ENCODE data around the gene FARP2.
"Not testable (repeated sequence)": the region's sequence is repeated elsewhere in the genome, so short reads cannot be mapped to it uniquely, and the experiment has no call there.

FARP2 gene

DNA sequence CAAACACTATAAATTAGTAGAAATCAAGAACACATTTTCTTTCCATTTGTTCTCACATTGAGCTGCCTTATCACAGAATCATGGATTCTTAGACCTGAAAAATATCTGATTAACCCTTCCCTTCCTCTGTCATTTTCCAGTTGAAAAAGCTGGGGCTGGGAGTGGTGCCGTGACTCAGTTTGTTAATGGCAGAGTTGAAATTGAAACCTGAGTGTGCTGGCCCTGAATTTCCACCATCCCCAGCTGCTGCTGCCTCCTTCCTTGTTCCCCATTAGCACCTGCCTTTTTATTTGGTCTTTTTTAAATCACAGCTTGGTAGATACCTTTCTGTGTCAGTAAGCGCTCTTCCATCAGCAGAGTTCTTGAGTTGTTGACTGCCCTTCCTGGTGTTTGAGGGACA lies 10.6 kb downstream of the FARP2 start:
- no peak for DNase-seq

DNA sequence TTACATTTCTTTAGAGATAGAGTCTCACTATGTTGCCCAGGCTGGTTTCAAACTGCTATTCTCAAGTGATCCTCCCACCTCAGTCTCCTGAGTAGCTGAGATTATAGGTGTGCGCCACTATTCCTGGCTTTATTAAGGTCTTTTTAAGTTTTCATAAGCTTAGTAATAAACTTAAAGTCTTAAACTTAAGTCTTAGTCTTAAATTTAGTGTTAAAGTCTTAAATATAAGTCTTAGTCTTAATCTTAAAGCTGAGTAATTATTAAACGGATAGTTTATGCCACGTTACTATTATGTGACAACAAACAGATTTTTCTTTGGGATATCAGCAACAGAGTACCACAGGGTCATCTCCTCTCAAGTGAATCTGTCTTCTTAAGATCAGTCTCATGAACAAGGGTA lies 12.6 kb downstream of the FARP2 start:
- no peak for DNase-seq

DNA sequence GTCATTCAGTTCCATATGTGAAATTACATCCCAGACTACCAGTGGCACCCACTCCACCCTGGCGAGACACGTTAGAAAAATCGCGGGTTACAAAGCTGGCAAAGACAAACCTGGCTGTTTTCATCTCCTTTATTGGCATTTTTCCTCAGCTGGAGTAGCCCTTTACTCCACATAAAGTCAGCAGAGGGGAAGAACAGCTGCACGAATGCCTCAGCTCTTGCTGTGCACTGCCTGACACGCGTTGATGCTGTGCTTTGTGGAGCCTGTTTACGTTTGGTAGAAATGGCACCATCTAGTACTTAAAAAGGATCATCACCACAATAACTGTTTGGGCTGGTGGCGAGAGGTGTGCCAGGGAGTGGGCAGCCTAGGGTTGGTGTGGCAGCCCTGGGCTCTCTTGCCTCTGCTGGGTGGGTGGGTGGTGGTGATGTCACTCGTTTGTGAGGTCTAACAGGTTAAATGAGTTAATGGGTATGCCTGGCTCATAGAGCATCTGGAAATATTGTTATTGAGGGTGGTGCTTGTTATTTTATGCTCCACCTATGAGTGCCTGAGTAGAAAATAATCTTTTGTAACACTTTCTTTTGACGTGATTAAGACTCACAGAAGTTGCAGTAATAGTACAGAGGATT lies 16.4 kb downstream of the FARP2 start:
- DNase-seq: no peak

DNA sequence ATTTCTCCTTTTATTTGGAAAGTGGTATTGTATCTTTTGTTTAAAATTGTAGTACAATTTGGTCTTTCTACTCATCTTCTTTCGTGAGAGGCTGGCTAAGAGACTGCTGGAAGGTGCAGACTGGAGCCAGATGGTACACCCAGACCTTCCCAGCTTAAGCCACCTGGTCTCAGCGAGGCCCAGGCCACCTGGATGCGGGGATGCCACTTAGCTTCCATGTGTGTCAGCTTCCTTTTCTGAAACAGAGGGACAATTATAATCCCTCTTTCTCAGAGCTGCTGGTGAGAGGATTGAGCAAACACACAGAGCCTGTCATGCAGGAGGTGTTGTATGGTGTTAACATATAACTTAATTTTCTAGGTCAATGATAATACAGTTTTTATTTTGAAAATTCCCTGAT lies 17.4 kb downstream of the FARP2 start:
- DNase-seq: no peak

DNA sequence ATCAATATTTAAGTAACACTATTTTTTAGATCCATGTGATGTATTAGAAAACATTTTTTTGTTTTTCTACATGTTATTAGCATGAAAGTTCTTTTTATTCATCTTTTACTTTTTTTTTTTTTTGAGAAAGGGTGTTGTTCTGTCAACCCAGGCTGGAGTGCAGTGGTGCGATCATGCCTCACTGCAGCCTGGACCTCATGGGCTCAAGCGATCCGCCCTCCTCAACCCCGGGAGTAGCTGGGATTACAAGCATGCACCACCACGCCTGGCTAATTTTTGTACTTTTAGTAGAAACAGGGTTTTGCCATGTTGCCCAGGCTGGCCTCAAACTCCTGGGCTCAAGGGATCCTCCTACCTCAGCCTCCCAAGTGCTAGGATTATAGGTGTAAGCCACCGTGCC lies 17.8 kb downstream of the FARP2 start:
- not testable (repeated sequence) for DNase-seq

DNA sequence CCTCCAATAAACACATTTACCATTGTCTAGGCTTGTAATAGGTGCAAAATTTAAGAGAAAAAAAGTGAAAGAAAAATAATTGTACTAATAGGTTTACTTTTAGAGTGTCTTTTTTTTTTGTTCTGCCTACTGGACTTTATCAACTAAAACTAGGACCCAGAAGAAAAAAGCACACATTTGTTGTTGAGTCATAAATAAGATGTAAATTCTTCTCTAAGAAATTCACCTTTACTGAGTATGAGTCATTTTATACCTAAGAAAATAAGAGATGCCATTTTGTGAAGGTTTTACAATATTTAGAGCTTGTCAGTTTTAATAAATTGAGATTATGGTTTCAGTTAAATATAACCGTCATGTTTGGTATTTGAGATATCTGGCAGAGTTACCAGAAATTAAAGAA lies 19.2 kb downstream of the FARP2 start:
- no peak for DNase-seq

DNA sequence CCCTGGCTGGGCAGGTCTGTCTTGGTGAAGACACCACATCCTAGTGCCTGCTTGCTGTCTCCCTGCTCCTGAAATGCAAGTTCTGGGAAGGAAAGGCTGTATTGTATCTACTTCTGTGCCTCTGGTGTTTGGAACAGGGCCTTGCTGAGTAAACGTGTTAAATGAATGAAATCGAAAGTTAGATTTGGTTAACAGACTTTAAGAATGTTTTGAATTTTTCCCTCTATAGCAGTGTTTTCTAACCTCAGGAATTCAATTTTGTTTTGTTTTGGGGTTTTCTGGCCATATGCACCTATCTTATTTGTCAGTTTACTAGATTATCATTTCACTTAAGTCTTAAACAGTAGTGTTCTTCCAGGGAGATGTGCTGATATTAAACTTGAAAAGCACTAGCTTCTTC lies 20.7 kb downstream of the FARP2 start:
- no peak for DNase-seq

DNA sequence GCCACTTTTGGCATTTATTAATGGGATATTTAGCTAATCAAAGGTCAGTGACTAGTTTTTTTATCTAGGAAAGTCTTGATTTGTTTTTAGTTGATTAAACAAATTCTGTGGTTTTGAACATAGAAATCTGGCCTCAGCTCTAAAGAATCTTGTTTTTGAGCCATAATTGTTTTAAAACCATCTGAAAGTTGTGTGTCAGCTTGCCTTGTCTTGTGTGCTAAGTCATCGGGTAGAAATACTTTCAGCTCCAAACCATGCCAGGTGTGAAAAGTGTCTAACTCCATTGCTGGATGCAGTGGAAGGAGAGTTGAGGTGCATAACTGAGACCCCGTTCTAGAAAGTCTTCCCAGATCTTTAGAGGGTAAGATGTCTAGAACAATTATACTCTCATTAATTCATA lies 22.7 kb downstream of the FARP2 start:
- DNase-seq: no peak

DNA sequence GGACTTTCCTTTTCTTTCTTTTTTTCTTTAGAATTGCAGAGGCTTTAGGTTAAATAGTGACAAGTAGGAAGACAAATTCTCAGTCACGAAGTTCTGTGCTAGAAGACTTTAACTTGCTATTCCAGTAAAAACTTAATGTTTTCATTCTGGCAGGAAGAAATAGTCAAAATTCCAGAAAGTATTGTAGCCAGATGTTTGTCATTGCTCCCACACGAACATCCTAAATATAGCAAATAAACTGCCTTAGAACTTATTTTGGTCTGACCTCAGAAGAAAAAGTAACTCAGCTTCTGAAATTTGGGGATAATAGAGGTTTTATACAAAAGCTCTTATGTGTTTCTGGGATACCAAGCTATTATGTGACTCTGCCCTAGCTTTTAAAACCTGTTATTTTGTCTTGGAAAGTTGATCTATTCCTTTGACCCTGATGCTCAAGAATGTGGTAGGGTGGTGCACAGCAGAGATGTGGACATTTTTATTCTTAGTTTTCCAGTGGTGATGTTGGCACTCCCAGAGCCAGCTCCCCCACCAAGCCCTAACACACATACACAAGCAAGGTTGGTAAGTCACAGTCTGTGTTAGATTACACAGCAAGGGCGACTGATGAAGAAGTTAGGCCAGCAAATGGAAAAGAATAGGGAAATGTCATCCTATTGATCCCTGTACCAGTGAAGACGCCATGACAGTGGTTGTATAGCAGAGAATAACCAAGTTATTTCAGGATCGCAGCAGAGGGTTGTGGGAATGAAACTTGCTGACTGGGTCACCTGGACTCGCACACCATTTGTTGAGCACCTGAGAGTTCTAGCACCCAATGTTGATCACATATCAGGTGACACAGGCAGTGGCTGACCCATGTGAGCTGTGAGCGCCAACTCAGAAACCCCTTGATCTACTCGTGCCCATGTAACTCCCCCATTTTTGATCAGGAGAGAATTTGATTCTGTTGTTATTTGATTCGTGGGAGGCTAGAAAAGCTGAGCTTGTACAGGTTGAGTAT lies 23.7 kb downstream of the FARP2 start:
- DNase-seq: no peak

DNA sequence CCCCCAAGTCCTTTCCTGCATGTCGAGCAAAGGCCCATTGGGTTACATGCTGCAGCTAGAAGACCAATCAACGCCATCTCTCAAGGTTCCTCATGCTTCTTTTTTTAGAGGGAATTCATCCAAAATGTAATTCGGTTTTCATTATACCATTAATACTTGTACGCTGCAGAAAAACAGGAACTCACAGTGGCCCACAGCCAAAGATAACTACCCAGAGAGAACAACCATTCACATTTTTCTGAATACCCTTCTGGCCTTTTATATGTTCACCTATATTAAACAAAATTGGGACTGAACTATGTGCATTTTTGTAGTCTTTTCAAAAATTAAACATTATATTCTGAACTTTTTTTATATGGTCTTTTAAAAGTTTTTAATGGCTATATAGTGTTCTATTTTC lies 25.8 kb downstream of the FARP2 start:
- no peak for DNase-seq

DNA sequence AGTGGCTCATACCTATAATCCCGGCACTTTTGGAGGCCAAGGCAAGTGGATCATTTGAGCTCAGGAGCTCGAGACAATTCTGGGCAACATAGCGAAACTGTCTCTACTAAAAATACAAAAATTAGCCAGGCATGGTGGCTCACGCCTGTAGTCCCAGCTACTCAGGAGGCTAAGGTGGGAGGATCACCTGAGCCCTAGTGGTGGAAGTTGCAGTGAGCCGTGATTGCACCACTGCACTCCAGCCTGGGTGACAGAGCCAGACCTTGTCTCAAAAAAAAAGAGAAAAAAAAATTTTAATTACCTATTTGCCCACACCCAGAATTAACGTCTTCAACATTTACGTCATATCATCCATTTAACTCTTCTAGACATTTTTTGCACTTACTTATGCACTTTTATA lies 29.4 kb downstream of the FARP2 start:
- DNase-seq: not testable (repeated sequence)

DNA sequence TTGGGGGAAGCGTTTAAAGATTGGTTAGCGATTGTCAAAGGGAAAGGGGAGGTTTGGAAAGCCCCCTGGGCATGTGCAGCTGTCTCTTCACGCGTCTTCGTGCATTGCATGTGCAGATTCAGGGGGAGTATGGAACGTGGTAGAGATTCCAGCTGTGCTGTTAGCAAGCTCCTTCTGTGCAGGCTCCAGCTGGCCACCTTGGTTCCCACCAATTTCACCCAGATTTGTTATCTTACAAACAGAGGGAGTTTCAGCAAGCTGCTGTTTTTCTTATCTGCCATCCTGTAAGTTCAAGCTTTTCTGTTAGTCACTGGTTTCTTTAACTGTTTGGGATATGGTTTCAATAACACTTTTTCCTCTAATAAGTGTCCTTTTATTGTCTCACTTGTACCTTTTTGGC lies 30.4 kb downstream of the FARP2 start:
- no peak for DNase-seq

DNA sequence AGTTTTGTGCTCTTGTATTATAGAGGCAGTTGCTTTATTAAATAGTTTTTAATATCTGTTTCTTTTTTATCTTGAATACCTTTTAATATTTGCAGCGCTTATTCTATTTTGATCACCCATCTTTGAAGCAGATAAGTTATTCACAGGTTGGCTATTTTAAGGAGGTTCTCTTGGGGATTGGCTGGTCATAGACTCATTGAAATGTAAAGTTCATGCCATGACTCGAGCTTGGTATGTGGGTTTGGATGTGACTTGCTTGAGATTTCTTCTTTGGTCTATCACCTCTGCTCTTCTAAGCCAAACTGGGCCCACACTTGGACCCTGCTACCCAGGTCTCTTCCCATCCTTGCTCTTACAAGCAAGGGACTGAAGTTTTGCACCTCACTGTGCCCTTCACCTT lies 33.6 kb downstream of the FARP2 start:
- no peak for DNase-seq

DNA sequence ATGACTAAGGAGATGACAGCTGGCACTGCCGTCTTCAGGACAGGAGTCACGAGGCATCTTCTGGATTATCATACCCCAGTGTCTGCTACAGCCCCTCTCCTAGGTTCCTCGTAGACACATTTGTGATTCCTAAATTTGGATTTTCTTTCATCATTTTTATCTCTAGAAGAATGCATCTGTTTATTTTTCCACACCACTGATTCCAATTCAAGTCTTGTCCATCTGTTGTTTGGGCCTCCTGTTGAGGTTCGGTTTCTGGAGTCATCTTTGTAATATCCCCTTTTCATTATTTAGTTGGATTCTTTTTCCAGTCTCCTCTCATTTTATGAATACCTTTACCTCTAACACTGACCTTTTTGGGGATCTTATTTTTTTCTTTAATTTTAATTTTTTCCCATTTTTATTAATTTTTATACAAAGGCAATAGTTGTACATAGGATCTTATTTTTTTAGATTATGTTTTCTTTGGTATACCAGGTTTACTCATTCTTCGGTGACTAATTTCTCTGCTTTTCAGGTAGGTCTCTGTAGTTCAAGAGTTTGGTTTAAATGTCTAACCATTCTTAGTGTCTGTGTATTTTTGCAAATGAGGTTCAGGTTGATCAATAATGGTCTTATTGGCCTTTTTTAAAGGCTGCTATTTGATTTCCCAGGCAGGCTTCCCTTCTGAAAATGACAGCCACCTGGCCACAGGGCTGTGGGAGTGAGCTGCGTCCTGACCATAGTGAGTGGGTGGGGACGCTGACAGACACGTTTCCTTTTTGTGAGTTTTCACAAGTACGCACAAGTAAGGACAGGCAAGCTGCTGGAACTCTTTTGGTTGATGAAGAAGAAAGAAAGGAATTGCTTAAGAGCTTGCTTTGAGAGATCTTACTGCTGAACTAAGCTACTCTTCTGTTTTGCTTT lies 34.5 kb downstream of the FARP2 start:
- DNase-seq: no peak

DNA sequence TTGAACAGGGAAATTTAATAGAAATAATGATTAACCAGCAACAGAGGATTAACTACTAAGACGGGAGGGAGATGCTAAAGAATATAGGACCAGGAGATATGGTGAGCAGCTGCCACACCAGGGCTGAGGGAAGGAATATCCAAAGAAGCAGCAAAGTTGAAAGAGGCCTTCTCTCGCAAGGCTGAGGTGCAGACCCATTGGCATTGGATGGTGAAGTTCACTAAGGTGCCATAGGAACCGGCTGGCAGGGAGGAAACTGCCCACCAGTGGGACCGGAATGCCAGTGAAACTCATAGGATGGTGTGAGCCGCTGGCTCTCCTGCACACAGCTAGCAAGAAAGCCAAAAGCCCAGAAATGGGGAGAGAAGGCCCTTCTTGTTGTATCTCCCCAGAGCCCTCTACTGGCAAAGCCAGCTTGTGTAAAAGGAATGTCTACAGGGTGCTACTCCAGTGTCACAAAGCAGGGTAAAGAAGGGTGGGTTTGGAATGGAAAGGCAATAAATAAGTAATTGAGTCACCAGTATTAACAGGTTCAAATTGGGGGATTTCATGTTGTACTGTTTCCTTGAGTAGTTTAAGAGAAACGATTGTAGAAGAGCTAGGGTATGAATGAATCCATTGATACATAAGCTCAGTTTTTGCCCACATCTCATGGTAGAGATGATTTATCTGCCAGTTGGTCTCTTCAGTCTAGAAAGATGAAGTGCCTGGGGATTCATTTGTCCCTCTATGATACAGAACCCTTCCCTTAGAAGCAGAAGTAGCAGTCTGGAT lies 36.0 kb downstream of the FARP2 start:
- no peak for DNase-seq

DNA sequence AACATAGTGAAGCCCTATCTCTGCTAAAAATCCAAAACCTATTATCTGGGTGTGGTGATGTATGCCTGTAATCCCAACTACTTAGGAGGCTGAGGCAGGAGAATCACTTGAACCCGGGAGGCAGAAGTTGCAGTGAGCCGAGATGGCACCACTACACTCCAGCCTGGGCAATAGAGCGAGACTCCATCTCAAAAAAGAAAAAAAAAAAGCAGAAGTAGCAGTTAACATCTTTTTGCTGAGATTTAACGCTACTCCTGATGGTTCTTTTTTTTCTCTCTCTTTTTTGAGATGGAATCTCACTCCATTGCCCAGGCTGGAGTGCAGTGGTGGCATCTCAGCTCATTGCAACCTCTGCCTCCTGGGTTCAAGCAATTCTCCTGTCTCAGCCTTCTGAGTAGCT lies 36.7 kb downstream of the FARP2 start:
- not testable (repeated sequence) for DNase-seq

DNA sequence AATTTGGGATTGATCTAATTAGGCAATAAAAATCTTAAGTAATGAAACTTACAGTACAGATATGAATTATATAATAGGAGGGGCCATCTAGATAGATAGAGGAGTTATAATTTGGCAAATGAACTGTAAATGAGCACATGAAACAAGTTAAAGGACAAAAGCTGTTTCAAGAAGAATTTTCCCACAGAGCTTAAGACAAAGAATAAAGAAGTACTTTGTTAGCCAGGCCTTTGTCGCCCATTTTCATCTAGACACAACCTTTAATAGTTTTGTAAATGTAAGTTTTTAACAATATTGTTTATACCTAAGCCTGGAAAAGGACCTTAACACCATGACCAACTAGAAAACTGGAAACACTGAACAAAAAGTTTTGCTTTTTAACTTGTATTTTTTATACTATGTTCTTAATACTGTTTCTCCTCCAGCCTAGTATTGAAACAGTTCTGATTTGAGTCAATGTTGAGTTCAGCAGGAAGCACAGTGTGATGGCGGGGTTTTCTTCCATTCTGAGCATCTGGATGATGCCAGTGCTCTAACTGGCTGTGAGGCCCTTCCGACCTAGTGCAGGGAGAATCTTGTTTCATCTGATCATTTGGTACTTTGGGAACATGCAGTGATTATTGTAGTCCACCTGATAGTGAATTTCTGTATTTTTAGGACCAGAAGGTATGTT lies 37.6 kb downstream of the FARP2 start:
- no peak for DNase-seq

DNA sequence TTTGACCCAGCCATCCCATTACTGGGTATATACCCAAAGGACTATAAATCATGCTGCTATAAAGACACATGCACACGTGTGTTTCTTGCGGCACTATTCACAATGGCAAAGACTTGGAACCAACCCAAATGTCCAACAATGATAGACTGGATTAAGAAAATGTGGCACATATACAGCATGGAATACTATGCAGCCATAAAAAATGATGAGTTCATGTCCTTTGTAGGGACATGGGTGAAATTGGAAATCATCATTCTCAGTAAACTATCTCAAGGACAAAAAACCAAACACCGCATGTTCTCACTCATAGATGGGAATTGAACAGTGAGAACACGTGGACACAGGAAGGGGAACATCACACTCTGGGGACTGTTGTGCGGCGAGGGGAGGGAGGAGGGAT lies 40.7 kb downstream of the FARP2 start:
- DNase-seq: not testable (repeated sequence)

DNA sequence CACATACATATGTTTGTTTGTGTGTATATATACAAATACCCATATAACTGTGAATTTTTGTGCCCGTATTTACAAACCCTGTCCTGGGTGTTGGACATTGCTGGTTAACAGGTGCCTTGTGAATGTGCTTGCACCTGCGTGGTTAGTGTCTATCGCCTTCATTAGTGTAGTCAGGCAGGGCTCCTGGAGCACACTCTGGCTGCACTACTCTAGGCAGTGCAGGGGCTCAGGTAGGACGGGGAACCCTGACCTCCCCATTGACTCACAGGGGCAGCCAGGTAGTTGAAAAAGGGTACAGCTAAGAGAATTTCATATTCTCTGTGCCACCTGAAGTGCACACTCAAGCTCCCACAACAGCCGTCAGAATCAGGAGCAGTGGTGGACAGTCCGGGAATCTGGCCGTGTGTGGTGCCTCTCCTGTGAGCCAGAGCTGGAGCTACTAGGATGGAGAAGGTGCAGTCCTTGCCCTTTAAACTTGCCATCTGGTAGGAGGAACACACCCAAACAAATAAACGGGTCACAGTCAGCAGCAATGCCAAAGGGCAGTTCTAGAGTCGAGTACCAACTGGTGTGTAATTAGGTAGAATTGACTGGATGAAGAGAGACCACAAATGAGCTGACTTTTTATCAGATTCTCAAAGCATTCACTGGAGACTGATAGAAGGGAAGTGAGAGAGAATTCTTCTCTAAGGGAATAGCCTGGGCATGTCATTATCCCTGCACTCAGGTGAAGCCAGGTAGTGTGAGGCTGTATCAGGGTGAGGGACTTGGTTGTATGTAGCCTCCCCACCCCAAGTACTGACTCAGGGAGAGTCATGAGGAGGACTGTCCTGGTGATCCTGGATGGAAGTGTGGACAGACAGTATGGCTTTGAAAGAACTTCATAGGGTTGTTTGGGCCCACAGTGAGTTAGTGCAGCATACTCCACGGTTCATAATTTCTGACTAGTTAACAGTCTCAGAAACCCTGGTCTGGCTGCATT lies 44.1 kb downstream of the FARP2 start:
- no peak for DNase-seq

DNA sequence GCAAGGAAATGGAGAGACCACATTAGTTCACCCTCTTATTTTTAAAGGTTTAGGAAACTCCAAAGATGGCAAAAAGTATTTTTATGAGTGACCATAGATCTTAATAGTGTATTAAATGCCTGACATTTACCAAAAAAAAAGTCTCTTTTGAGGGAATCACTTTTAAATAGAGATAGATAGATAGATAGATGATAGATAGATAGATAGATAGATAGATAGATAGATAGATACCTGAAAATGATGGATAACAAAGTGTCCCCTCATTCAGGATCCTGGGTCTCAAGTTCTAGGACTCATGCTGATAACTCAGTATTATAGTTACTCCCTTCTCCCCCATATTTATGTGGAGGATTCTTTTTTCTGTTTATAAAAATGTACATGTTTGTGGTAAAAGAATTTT lies 52.8 kb downstream of the FARP2 start:
- no peak for DNase-seq
